ENCODE results near the gene BHMT2. TPM values are rescaled to one million over a fixed set of nuclear protein-coding genes. Genes with fewer than 3 reads are reported as not detected.
A peak's percentile ranks its signal among the peaks of the same experiment; 100 is the strongest.

BHMT2 gene
- total RNA-seq, 2 experiments from 2014 or later = not detected

DNA sequence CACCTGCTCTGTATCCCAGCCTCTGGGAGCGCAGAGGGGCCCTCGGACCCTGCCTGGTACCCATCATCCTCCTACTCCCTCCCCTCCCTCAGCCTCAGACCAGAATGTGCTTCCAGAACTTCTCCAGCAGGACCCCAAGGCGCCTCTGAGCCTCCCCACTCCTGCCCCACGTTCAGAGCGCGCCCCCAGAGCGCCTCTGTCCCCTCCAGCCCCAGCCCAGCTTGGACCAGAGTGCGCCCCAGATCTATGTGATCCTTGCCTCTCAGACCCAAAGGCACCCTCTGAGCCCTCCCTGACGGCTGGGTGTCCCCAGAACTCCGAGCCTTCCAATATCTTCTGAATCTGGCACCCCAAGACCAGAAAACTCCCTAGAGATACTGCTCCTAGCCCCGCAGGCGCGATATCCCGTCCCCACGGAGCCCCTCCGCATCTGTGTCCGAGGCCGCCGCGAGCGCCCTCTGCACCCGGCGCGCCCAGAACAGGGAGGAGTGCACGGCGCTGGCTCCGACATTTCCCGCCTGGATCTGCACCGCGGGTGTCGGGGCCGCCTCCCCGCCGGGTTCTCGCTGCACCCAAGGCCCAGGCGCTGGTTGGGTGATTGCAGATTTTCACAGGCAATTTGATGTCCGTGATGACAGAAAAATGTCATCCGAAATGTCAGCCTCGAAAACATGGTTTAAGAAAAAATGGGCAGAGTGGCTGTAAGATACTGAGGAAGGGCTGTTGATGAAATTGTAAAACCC lies 42.6 kb downstream of the BHMT2 start:
- no peak for DNase-seq
- H3K27ac Mint-ChIP-seq = no peak overlapping the region
- H3K9me3 Mint-ChIP-seq = no peaks in the 10 kb centered on the region
- H3K4me1 Mint-ChIP-seq = peaks cover 6% of the 10 kb centered on the region
- peaks cover 72% of the 10 kb centered on the region for H3K27me3 Mint-ChIP-seq
- POLR2A ChIA-PET = no interaction called here
- ATAC-seq (ENCODE audit: low read depth) = no peak
- H3K36me3 Mint-ChIP-seq = no peaks in the 10 kb centered on the region
- H3K4me3 Mint-ChIP-seq = no peak overlapping the region

DNA sequence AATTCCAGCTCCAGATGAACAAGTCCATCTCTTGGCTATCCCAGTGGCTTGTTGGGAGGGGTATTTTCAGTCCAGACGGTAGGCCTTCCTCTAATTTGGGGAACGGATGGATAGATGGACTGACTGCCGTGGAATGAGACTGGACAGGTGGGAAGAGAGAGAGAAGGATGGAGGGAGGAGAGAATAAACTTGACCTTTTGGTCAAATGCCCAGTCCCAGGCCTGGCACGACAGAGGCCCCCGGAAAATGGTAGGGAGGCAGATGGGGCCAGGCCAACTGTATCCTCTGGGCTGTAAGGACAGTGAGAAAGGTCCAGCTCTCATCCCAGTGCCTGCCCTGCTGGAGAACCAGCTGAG lies 43.1 kb downstream of the BHMT2 start:
- Mint-ChIP-seq H3K27ac (no peak overlapping the region), H3K9me3 (no peaks in the 10 kb centered on the region), H3K36me3 (no peaks in the 10 kb centered on the region), H3K4me3 (no peak overlapping the region), H3K4me1 (peaks cover 5% of the 10 kb centered on the region), H3K27me3 (peaks cover 67% of the 10 kb centered on the region)
- POLR2A ChIA-PET = no interaction called here
- ATAC-seq (ENCODE audit: low read depth) (no peak), DNase-seq (no peak)

DNA sequence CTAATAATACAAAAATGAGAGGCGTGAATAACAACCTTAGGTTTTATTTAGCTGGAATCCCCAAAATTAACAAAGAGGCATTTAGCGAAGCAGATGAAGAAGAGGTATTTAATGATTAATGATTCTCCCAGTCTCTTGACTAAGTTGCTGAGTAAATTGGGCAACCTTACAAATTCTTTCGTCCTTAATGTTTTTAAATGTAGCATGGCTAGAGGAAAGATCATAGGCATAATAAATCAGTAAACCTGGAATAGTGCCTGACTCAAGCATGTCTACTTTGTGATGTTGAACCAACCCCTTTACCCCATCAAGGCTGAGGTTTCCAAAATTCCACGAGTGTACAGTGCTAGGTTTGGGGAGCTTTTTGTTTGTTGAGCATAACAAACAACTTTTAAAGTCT lies 49.9 kb downstream of the BHMT2 start:
- Mint-ChIP-seq H3K27me3 (peaks cover 19% of the 10 kb centered on the region), H3K27ac (no peak overlapping the region), H3K4me1 (peaks cover 2% of the 10 kb centered on the region), H3K4me3 (no peak overlapping the region), H3K9me3 (no peaks in the 10 kb centered on the region), H3K36me3 (no peaks in the 10 kb centered on the region)
- POLR2A ChIA-PET = no interaction called here
- DNase-seq (no peak), ATAC-seq (ENCODE audit: low read depth) (no peak)

DNA sequence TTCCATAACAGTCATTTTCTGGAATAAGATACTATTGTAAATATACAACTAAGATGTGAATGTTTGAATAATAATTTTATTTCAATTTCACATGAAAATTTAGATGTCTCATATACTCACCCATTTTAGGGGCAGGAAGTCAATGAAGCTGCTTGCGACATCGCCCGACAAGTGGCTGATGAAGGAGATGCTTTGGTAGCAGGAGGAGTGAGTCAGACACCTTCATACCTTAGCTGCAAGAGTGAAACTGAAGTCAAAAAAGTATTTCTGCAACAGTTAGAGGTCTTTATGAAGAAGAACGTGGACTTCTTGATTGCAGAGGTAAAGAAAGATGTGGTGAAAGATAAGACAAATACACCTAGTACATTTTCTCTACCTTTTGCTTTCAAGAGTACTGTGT lies 50.7 kb downstream of the BHMT2 start:
- H3K36me3 Mint-ChIP-seq = no peaks in the 10 kb centered on the region
- no peak for DNase-seq
- no peak overlapping the region for H3K27ac Mint-ChIP-seq
- H3K9me3 Mint-ChIP-seq = no peaks in the 10 kb centered on the region
- no peak overlapping the region for H3K4me3 Mint-ChIP-seq
- no peak for ATAC-seq (ENCODE audit: low read depth)
- H3K4me1 Mint-ChIP-seq = peaks cover 2% of the 10 kb centered on the region
- H3K27me3 Mint-ChIP-seq = peaks cover 12% of the 10 kb centered on the region
- POLR2A ChIA-PET = no interaction called here

DNA sequence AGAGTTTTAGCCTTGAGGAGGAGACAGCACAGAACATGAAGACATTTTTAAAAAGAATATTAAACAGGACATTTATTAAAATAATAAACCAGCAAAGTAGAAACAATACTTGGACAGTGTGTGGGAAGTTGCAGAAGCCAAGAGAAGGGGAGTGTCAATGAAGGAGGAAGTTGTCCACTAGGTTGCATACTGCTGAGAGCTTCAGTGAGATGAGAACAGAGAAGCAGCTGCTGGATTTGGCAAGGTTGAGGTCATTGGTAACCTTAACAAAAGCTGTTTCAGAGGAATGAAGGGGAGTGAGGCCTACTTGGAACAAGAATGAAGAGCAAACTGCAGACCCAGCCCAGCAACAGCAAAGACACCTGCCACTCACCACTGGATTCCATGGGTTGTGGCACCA lies 53.4 kb downstream of the BHMT2 start:
- peaks cover 2% of the 10 kb centered on the region for H3K4me1 Mint-ChIP-seq
- no peaks in the 10 kb centered on the region for H3K9me3 Mint-ChIP-seq
- POLR2A ChIA-PET = no interaction called here
- H3K4me3 Mint-ChIP-seq = no peak overlapping the region
- DNase-seq (no peak), ATAC-seq (ENCODE audit: low read depth) (no peak)
- no peak overlapping the region for H3K27ac Mint-ChIP-seq
- H3K27me3 Mint-ChIP-seq = peaks cover 12% of the 10 kb centered on the region
- H3K36me3 Mint-ChIP-seq = no peaks in the 10 kb centered on the region

DNA sequence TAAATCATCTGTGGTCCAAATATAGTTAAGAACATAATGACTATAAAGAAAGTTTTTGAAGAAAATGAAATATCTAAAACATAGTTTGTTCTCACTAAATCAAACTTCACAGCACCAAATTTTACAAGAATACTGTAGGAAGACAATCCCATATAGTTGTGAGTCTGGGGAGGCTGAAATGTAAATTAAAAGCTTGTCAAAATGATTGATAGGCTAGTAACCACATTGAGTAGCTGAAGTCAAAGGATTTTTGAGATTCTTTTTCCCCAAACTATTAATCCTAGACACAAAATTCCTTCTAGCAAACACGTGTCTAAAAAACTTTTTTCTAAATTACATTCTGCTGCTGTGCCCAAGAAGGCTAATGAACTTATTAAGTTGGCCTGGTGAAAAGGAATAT lies 55.0 kb downstream of the BHMT2 start:
- Mint-ChIP-seq H3K4me1 (peaks cover 2% of the 10 kb centered on the region), H3K27ac (no peak overlapping the region), H3K36me3 (no peaks in the 10 kb centered on the region), H3K9me3 (no peaks in the 10 kb centered on the region), H3K27me3 (peaks cover 10% of the 10 kb centered on the region), H3K4me3 (no peak overlapping the region)
- DNase-seq (no peak), ATAC-seq (ENCODE audit: low read depth) (no peak)
- POLR2A ChIA-PET = no interaction called here

DNA sequence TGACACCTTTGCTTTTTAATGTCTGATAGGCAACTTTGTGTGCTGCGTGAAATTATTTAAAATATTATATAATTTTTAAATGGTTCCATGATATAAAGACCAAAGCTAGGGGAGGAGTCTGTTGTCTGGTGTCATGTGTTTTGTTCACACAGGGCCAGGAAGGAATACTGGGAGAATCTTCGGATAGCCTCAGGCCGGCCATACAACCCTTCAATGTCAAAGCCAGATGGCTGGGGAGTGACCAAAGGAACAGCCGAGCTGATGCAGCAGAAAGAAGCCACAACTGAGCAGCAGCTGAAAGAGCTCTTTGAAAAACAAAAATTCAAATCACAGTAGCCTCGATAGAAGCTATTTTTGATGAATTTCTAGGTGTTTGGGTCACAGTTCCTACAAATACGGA lies 61.2 kb downstream of the BHMT2 start:
- no peak for ATAC-seq (ENCODE audit: low read depth)
- Mint-ChIP-seq H3K4me3 (no peak overlapping the region), H3K27ac (no peak overlapping the region), H3K4me1 (peaks cover 12% of the 10 kb centered on the region), H3K9me3 (no peaks in the 10 kb centered on the region), H3K27me3 (peaks cover 7% of the 10 kb centered on the region), H3K36me3 (no peaks in the 10 kb centered on the region)
- no peak for DNase-seq
- POLR2A ChIA-PET = no interaction called here

DNA sequence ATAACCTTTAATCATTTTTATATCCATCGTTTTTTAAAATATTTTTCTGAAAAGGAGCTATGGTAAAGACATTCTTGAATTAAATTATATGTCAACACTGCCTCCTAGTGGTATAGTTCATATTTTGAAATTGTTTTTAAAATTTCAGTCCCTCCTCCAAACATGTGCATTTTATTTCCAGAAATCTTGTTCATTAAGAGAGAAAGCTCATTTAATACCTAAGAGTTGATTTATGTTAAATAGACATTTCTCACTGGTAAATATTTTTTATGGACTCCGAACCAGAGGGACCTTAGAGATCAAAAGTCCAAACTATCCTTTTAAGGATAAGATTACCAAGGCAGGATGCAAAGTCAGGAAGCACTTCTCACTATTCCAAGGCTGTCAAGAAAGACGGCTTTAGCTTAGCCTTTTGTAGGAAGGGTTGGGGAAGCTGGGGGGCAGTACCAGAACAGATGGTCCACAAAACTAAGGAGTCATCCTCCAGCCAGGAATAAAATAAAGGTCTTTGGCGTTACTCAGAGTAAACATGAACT lies 63.6 kb downstream of the BHMT2 start:
- Mint-ChIP-seq H3K9me3 (no peaks in the 10 kb centered on the region), H3K4me1 (peaks cover 12% of the 10 kb centered on the region), H3K27ac (no peak overlapping the region), H3K27me3 (peaks cover 8% of the 10 kb centered on the region), H3K4me3 (peak overlapping the region; percentile 84), H3K36me3 (no peaks in the 10 kb centered on the region)
- no peak for ATAC-seq (ENCODE audit: low read depth)
- POLR2A ChIA-PET = interaction anchor here (1.6 kb wide), 1 partner anchor 148 kb away, joined by 12 read pairs; the partner anchor contains the start of gene ARSB
- no peak for DNase-seq

DNA sequence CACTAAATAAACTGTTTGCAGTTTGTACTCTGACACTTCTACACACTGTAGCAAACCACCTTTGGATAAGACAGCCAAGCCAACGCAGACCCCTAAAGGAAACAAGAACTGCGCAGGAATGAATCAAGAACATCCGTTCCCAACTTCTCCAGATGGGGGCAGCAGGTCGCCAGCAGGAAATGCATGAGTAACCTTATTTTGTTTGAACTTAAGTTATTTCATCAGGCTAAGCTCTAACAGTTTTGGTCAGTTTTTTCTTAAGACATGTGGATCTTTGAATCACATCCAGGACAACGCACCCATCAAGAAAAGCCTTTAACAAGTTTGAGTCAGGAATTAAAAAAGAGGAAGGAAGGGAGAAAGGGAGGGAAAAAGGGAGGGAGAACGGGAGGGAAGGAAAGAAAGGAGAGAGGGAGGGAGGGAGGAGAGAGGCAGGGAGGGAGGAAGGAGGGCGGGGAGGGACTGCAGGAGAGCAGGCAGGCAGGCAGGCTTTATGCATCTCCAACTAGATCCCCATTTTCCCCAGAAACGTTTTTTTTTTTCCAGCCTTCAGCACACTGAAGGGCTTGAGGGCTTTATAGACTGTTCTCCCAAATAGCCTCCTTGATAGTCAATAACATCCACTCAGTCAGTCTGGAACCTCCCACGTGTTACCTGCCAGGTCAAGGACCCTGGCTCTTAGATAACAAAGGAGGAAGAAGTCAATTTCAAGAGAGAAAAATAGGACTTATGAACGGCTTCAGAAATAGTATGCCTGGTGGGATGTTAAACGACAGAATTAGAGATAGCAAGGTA lies 64.3 kb downstream of the BHMT2 start:
- POLR2A ChIA-PET = interaction anchor here (1.6 kb wide), 1 partner anchor 149 kb away, joined by 12 read pairs; the partner anchor contains the start of gene ARSB
- H3K4me1 Mint-ChIP-seq = peaks cover 12% of the 10 kb centered on the region
- peak overlapping the region; percentile 86 for H3K27ac Mint-ChIP-seq
- DNase-seq = peak; percentile 65
- H3K36me3 Mint-ChIP-seq = no peaks in the 10 kb centered on the region
- H3K27me3 Mint-ChIP-seq = peaks cover 9% of the 10 kb centered on the region
- peak overlapping the region; percentile 84 for H3K4me3 Mint-ChIP-seq
- H3K9me3 Mint-ChIP-seq = no peaks in the 10 kb centered on the region
- peak; percentile 70 for ATAC-seq (ENCODE audit: low read depth)

DNA sequence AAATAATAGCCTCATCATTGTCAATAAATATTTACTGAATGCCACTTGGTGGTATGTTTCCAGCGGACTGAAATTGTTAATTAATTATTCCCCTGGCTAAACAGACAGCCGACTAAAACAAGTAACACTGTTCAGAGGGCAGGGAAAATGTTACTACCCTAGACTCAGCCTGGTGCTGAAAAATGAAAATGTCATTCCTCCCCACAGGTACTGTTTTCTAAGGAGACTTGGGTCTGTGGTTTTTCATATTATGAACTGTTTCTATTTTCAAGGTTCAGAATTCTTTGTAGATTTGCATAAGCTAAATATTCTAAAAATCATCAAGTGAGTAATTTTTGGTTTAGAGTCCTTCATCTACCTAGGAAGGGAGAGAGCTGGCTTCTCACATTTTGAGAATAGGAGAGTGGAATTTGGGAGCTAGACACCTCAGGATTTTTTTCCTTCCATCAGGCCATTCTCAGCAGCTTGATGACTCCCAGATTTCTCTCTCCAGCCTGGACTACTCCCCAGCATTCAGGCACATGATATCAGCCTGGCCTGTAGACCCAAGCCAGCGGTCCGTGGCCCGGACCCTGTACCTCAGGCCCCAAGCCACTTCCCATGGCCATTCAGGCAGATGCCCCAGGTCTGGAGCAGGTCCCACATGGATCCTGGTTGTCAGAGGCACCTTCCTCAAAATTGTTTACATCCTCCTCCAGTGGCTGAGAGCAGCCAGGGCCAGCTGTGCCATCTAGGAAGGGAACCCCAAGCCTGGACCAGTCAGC lies 66.4 kb downstream of the BHMT2 start:
- POLR2A ChIA-PET = no interaction called here
- peaks cover 2% of the 10 kb centered on the region for H3K36me3 Mint-ChIP-seq
- ATAC-seq (ENCODE audit: low read depth) (no peak), DNase-seq (no peak)
- H3K27me3 Mint-ChIP-seq = peaks cover 9% of the 10 kb centered on the region
- H3K27ac Mint-ChIP-seq = no peak overlapping the region
- peaks cover 2% of the 10 kb centered on the region for H3K9me3 Mint-ChIP-seq
- peaks cover 12% of the 10 kb centered on the region for H3K4me1 Mint-ChIP-seq
- no peak overlapping the region for H3K4me3 Mint-ChIP-seq

DNA sequence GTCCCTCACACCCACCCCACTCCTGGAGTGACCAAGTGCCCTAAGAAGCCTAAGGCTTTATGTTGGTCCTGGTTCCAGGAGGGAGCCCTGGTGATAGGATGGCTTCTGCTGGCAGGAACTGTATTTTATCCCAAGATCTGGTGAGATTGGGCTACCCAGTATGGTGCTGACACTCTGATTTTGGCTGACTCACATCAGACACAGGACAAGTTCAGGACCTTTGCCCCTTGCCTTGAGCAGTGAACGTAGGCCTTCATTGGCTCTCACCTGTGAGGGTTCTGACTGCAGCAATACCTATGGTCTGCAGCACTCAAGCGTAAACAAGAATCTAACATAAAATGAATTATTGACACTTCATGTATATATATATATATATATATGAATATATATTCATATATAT lies 67.1 kb downstream of the BHMT2 start:
- no peak overlapping the region for H3K27ac Mint-ChIP-seq
- POLR2A ChIA-PET = no interaction called here
- H3K4me1 Mint-ChIP-seq = peaks cover 12% of the 10 kb centered on the region
- H3K27me3 Mint-ChIP-seq = peaks cover 9% of the 10 kb centered on the region
- H3K9me3 Mint-ChIP-seq = peaks cover 2% of the 10 kb centered on the region
- ATAC-seq (ENCODE audit: low read depth) = no peak
- peaks cover 2% of the 10 kb centered on the region for H3K36me3 Mint-ChIP-seq
- no peak for DNase-seq
- H3K4me3 Mint-ChIP-seq = no peak overlapping the region

All from activated naive CD8-positive, alpha-beta T cell treated with anti-CD3 and anti-CD28 coated beads, Interleukin-2, amount 10 ng/mL, durations not matched to agents 7 days and 5 days (primary cell).